HepG2 (cell line): ENCODE data around the gene PRRT2. TPM values are rescaled to one million over a fixed set of nuclear protein-coding genes. Genes with fewer than 3 reads are reported as not detected.

Source experiments
- ATAC-seq: fragments of 200-7000 bp; cut with Tn5 transposase; 3 replicates; pipeline ENCODE4 v1.9.1; 2020; ENCODE audit warnings: mild to moderate bottlenecking, moderate library complexity
- BruUV-seq: library from RNA; stranded (reverse); fragments of 400-500 nt; replicated peaks from 2 replicates; lab custom pipeline; 2021; lab: Mats Ljungman, UMichigan
- CTCF ChIA-PET: fragments of 300-600 bp; formaldehyde crosslinking; extraction: SDS; loops from one replicate; lab custom pipeline; 2021; ENCODE audit warnings: low total read pairs, inconsistent platforms, low intra/inter-chr PET ratio; lab: Yijun Ruan, JAX
- POLR2A ChIA-PET: fragments of 350-600 bp; sonication (Branson Sonifier 250); formaldehyde crosslinking; loops from one replicate; lab custom pipeline; 2020; ENCODE audit warnings: antibody characterized with exemption, inconsistent platforms; lab: Yijun Ruan, JAX
- DNase-seq: peaks from one replicate; pipeline ENCODE4 v3.0.0-alpha.2; 2015; ENCODE audit warnings: low spot score
- FAIRE-seq: peaks from 3 replicates; lab custom pipeline; 2011; peaks lifted over from hg19 to GRCh38; lab: Jason Lieb, UNC
- H2AFZ ChIP-seq: one replicate; pipeline ENCODE4 v1.6.1; 2011; ENCODE audit warnings: low read length, inconsistent platforms
- H3K27ac ChIP-seq: fragments of 300-600 bp; 3 replicates; pipeline ENCODE4 v1.8.0; 2011; ENCODE audit warnings: mixed run types, mild to moderate bottlenecking, mixed read lengths, low read length, inconsistent platforms; ENCODE audit not compliant: insufficient read depth; ENCODE audit errors: extremely low read length
- H3K27me3 ChIP-seq, 2 experiments: fragments of 200-600 bp in 1 of 2; 2 replicates in 1 of 2; 3 replicates in 1 of 2; pipeline versions ENCODE4 v1.6.0 to v1.8.0; 2011; ENCODE audit warnings: low read length in 2 of 2, mild to moderate bottlenecking in 2 of 2, moderate library complexity in 2 of 2, inconsistent platforms in 1 of 2; ENCODE audit not compliant: insufficient read depth in 2 of 2, control insufficient read depth in 1 of 2
- H3K36me3 ChIP-seq, 2 experiments: fragments of 200-600 bp in 1 of 2; replicated peaks in 1 of 2; 2 replicates in 1 of 2; 3 replicates in 1 of 2; pipeline versions ENCODE4 v1.5.1 to v1.8.0; 2011; ENCODE audit warnings: low read length in 2 of 2, inconsistent platforms in 1 of 2; ENCODE audit not compliant: insufficient read depth in 2 of 2, control insufficient read depth in 1 of 2
- H3K4me1 ChIP-seq: 2 replicates; pipeline ENCODE4 v1.5.1; 2012; ENCODE audit warnings: low read length, inconsistent platforms; ENCODE audit not compliant: insufficient read depth
- H3K4me2 ChIP-seq: 2 replicates; pipeline ENCODE4 v1.6.0; 2011; ENCODE audit warnings: low read depth, low read length, inconsistent platforms
- H3K4me3 ChIP-seq, 3 experiments: fragments of 200-600 bp in 1 of 3; sonication (generic), shearing (Covaris generic) in 1 of 3; replicated peaks in 1 of 3; 2 replicates each; pipeline ENCODE4 v1.5.1; 2011 to 2016; ENCODE audit warnings: low read length in 3 of 3, inconsistent platforms in 2 of 3, low read depth in 2 of 3, mild to moderate bottlenecking in 2 of 3, control low read depth in 1 of 3, mixed read lengths in 1 of 3; ENCODE audit not compliant: insufficient read depth in 1 of 3
- H3K79me2 ChIP-seq: one replicate; pipeline ENCODE4 v1.6.1; 2011; ENCODE audit warnings: low read length, inconsistent platforms; ENCODE audit not compliant: insufficient read depth
- H3K9ac ChIP-seq: 2 replicates; pipeline ENCODE4 v1.6.0; 2011; ENCODE audit warnings: mild to moderate bottlenecking, low read depth, low read length, inconsistent platforms; ENCODE audit not compliant: insufficient read depth
- H3K9me3 ChIP-seq: 2 replicates; pipeline ENCODE4 v1.5.1; 2012; ENCODE audit warnings: mild to moderate bottlenecking, low read length
- H4K20me1 ChIP-seq: 2 replicates; pipeline ENCODE4 v1.6.0; 2011; ENCODE audit warnings: inconsistent platforms, mild to moderate bottlenecking, low read length, moderate library complexity; ENCODE audit not compliant: insufficient read depth
- ATRX ChIP-seq: sonication (generic); formaldehyde crosslinking; IDR thresholded peaks from 2 replicates; pipeline ENCODE4 v1.4.0; 2020; ENCODE audit warnings: missing genetic modification reagents, borderline replicate concordance
- CBX1 ChIP-seq: IDR thresholded peaks from one replicate; pipeline ENCODE4 v1.6.1; 2016; ENCODE audit warnings: antibody characterized with exemption, low read depth
- CREB1 ChIP-seq, 2 experiments: fragments of 450-650 bp in 1 of 2; IDR thresholded peaks; 2 replicates each; pipeline ENCODE4 v1.6.1; 2016 to 2017; ENCODE audit warnings: control low read depth in 1 of 2, mild to moderate bottlenecking in 1 of 2, missing compliant biosample characterization in 1 of 2, missing genetic modification characterization in 1 of 2
- GTF2F1 ChIP-seq: fragments of 150-350 bp; IDR thresholded peaks from 2 replicates; pipeline ENCODE4 v1.6.1; 2014; ENCODE audit warnings: low read length
- HINFP ChIP-seq: sonication (generic); formaldehyde crosslinking; IDR thresholded peaks from 2 replicates; pipeline ENCODE4 v1.4.0; 2020; ENCODE audit warnings: low read depth, mild to moderate bottlenecking, missing genetic modification reagents
- HMGXB3 ChIP-seq: sonication (generic); formaldehyde crosslinking; IDR thresholded peaks from 2 replicates; pipeline ENCODE4 v1.4.0; 2020; ENCODE audit warnings: missing genetic modification reagents, borderline replicate concordance
- HOXD1 ChIP-seq: sonication (generic); formaldehyde crosslinking; IDR thresholded peaks from 2 replicates; pipeline ENCODE4 v1.5.0; 2020; ENCODE audit warnings: missing genetic modification reagents
- ISL2 ChIP-seq: sonication (generic); formaldehyde crosslinking; IDR thresholded peaks from 2 replicates; pipeline ENCODE4 v1.5.0; 2020; ENCODE audit warnings: missing genetic modification reagents
- NFKBIZ ChIP-seq: IDR thresholded peaks from 2 replicates; pipeline ENCODE4 v1.6.1; 2018; ENCODE audit warnings: missing genetic modification reagents, missing compliant biosample characterization
- SMAD1 ChIP-seq: sonication (generic); formaldehyde crosslinking; IDR thresholded peaks from 2 replicates; pipeline ENCODE4 v1.4.0; 2020; ENCODE audit warnings: missing genetic modification reagents, low read depth, mild to moderate bottlenecking, borderline replicate concordance
- SNRNP70 ChIP-seq: fragments of 200-400 bp; formaldehyde crosslinking; IDR thresholded peaks from 2 replicates; pipeline ENCODE4 v1.6.1; 2017; ENCODE audit warnings: mild to moderate bottlenecking, low read depth, low read length, moderate library complexity
- SP1 ChIP-seq, 2 experiments: fragments of 450-650 bp in 1 of 2; sonication (generic) in 1 of 2; formaldehyde crosslinking in 1 of 2; IDR thresholded peaks; 2 replicates each; pipeline versions ENCODE4 v1.4.0 to v1.6.1; 2016 to 2020; ENCODE audit warnings: missing genetic modification reagents in 1 of 2
- TRIM24 ChIP-seq: sonication (generic); formaldehyde crosslinking; IDR thresholded peaks from 2 replicates; pipeline ENCODE4 v1.8.0; 2022; ENCODE audit warnings: mild to moderate bottlenecking, missing genetic modification reagents
- ZFX ChIP-seq: sonication (generic); formaldehyde crosslinking; IDR thresholded peaks from 2 replicates; pipeline ENCODE4 v1.4.0; 2020; ENCODE audit warnings: mild to moderate bottlenecking, low read depth, missing genetic modification reagents, moderate library complexity
- ZNF263 ChIP-seq: sonication (generic); formaldehyde crosslinking; IDR thresholded peaks from 2 replicates; pipeline ENCODE4 v1.4.0; 2020; ENCODE audit warnings: missing genetic modification reagents
- ZNF317 ChIP-seq: sonication (generic); formaldehyde crosslinking; IDR thresholded peaks from 2 replicates; pipeline ENCODE4 v1.5.0; 2020; ENCODE audit warnings: mild to moderate bottlenecking, missing genetic modification reagents
- ZNF414 ChIP-seq: sonication (generic); formaldehyde crosslinking; IDR thresholded peaks from 2 replicates; pipeline ENCODE4 v1.5.0; 2020; ENCODE audit warnings: missing genetic modification reagents
- ZNF768 ChIP-seq: sonication (generic); formaldehyde crosslinking; IDR thresholded peaks from 2 replicates; pipeline ENCODE4 v1.4.0; 2020; ENCODE audit warnings: missing genetic modification reagents
- ZNF781 ChIP-seq: sonication (generic); formaldehyde crosslinking; IDR thresholded peaks from 2 replicates; pipeline ENCODE4 v1.5.1; 2020; ENCODE audit warnings: borderline replicate concordance, mild to moderate bottlenecking, missing genetic modification reagents; ENCODE audit errors: not compliant biosample characterization
- WGBS: methylation state at CpG from one replicate; pipeline ENCODE4 v1.1.6; 2017; ENCODE audit warnings: low lambda C conversion rate; 5-methylcytosine and 5-hydroxymethylcytosine counted together
- in situ Hi-C: cut with HindIII; loops from 2 replicates; pipeline ENCODE4 v1.10.0; 2017; ENCODE audit warnings: low pct_unique_long_range_greater_than_20kb; ENCODE audit not compliant: extremely low pct_ligation_motif_present
- intact Hi-C: fragments of 100-400 bp; cut with micrococcal nuclease; formaldehyde crosslinking; loops from one replicate; pipeline ENCODE4 v1.10.0; 2022; ENCODE audit not compliant: unreplicated experiment
- polyA plus RNA-seq, 8 experiments: library from polyadenylated mRNA; depleted of rRNA in 3 of 8; stranded (reverse) in 7 of 8; unstranded in 1 of 8; fragments of >200 nt; fragmentation: Illumina TruSeq in 4 of 8; extraction: Trizol in 4 of 8; gene quantifications; 2 replicates each; pipeline versions ENCODE4 v1.2.1 to v1.2.3, GENCODE V29; 2011 to 2016; ENCODE audit warnings: low read depth in 4 of 8, missing spikeins in 1 of 8, mixed read lengths in 1 of 8; ENCODE audit not compliant: insufficient read depth in 1 of 8
- total RNA-seq, 5 experiments: library from RNA; depleted of rRNA; stranded (reverse); fragments of >200 nt; fragmentation: Illumina TruSeq; extraction: Trizol; gene quantifications; 2 replicates each; pipeline ENCODE4 v1.2.3, GENCODE V29; 2016; ENCODE audit warnings: low read depth in 1 of 5

The PRRT2 gene
- total and polyA plus RNA-seq, 2 of the 13 experiments (the other 11 are each of a cell fraction or from before 2014, with no cell fraction given): 0.51 to 1.1 TPM

- no peak overlapping the region for H3K4me3 ChIP-seq
- H4K20me1 ChIP-seq: no peaks in the 10 kb centered on the region; the same call in 1 of the 2 replicates
- H3K36me3 ChIP-seq: peaks cover 6 to 13% of the 10 kb centered on the region in 2 experiments; a peak in 4 of 5 replicates
- FAIRE-seq: no peak
- ChIA-PET CTCF (no interaction called here), POLR2A (interaction anchor here (0.6 to 2.9 kb wide), 5 partner anchors 10 to 51 kb away, joined by 3 to 6 read pairs (median 6); partner anchors contain the start of gene PAGR1)
- ATAC-seq: no peak
- H3K27me3 ChIP-seq: no peaks in the 10 kb centered on the region; a peak in 1 of 5 replicates
- no peak for DNase-seq
- no peak overlapping the region for H2AFZ ChIP-seq
- BruUV-seq: no TSS peak
- H3K27ac ChIP-seq: no peak overlapping the region
- no peaks in the 10 kb centered on the region for H3K9me3 ChIP-seq
- H3K4me2 ChIP-seq: no peak overlapping the region
- peaks cover 13% of the 10 kb centered on the region for H3K79me2 ChIP-seq
- in situ Hi-C loops (no loop called here), intact Hi-C loops (no loop called here)
- H3K4me1 ChIP-seq: peaks cover 16% of the 10 kb centered on the region
- no peak overlapping the region for H3K9ac ChIP-seq
- TF ChIP-seq ISL2 (no peak), ZNF317 (CRISPR knock-in tag) (no peak), SP1 (IDR thresholded peaks at IDR 0.05) (no peak), SP1 (CRISPR knock-in tag; IDR thresholded peaks at IDR 0.05) (no peak), TRIM24 (no peak), HMGXB3 (CRISPR knock-in tag) (no peak), GTF2F1 (no peak), HINFP (no peak), ZNF768 (CRISPR knock-in tag) (no peak), ZNF263 (no peak), SMAD1 (CRISPR knock-in tag) (no peak), CREB1 (IDR thresholded peaks at IDR 0.05) (no peak), CREB1 (CRISPR knock-in tag; IDR thresholded peaks at IDR 0.05) (no peak), CBX1 (no peak), NFKBIZ (CRISPR knock-in tag) (no peak), ATRX (CRISPR knock-in tag) (no peak), ZNF414 (no peak), SNRNP70 (no peak), ZNF781 (CRISPR knock-in tag) (no peak), HOXD1 (CRISPR knock-in tag) (no peak), ZFX (CRISPR knock-in tag) (no peak)
- TF ChIP-seq, all 625 proteins: peak for 0
- WGBS: 93% methylated on average over 10 of the region's 10 CpGs
These were observed 46.3 kb downstream of the PRRT2 start for GRCh38 chr16:29858149-29858849.
